HG03139 (cell line): ENCODE data around the gene LRIG1.
A peak's percentile ranks its signal among the peaks of the same experiment; 100 is the strongest.

Experiments
- ATAC-seq: cut with Tn5 transposase; IDR thresholded peaks from one replicate; pipeline ENCODE4 v1.9.1; 2021; ENCODE audit not compliant: unreplicated experiment

The LRIG1 gene

GRCh38 chr3:66500576-66501482 is at the start of gene LRIG1:
Gene LRIG1, minus strand, starts transcription at chr3:66501022. Its CDS starts 615 bp downstream, at chr3:66500407.
- ATAC-seq = peak; percentile 98

GRCh38 chr3:66544619-66545429 is 44.0 kb upstream of the LRIG1 start:
- no peak for ATAC-seq

- no peak for ATAC-seq
Observed at GRCh38 chr3:66542153-66542552, 41.3 kb upstream of the LRIG1 start.

- no peak for ATAC-seq
Observed at GRCh38 chr3:66539466-66539989, 38.7 kb upstream of the LRIG1 start.

GRCh38 chr3:66538390-66538789 is 37.6 kb upstream of the LRIG1 start:
- ATAC-seq = no peak

- no peak for ATAC-seq
Observed at GRCh38 chr3:66537735-66538134, 36.9 kb upstream of the LRIG1 start.

- ATAC-seq = no peak
Observed at GRCh38 chr3:66536791-66537190, 36.0 kb upstream of the LRIG1 start.

- no peak for ATAC-seq
Observed at GRCh38 chr3:66534304-66534845, 33.6 kb upstream of the LRIG1 start.

GRCh38 chr3:66532613-66533012 is 31.8 kb upstream of the LRIG1 start:
- no peak for ATAC-seq

GRCh38 chr3:66532160-66532587 is 31.4 kb upstream of the LRIG1 start:
- no peak for ATAC-seq

GRCh38 chr3:66531256-66531655 is 30.4 kb upstream of the LRIG1 start:
- ATAC-seq = no peak

- no peak for ATAC-seq
Observed at GRCh38 chr3:66527246-66527645, 26.4 kb upstream of the LRIG1 start.

- no peak for ATAC-seq
Observed at GRCh38 chr3:66525771-66526170, 24.9 kb upstream of the LRIG1 start.

GRCh38 chr3:66520724-66521123 is 19.9 kb upstream of the LRIG1 start:
- ATAC-seq = no peak

- ATAC-seq = no peak
Observed at GRCh38 chr3:66518644-66519043, 17.8 kb upstream of the LRIG1 start.

- no peak for ATAC-seq
Observed at GRCh38 chr3:66518126-66518525, 17.3 kb upstream of the LRIG1 start.

- ATAC-seq = no peak
Observed at GRCh38 chr3:66517241-66517640, 16.4 kb upstream of the LRIG1 start.

GRCh38 chr3:66508461-66508860 is 7.6 kb upstream of the LRIG1 start:
- ATAC-seq = no peak

GRCh38 chr3:66507423-66508260 is 6.8 kb upstream of the LRIG1 start:
- no peak for ATAC-seq

- ATAC-seq = no peak
Observed at GRCh38 chr3:66506154-66506553, 5.3 kb upstream of the LRIG1 start.
